Neural progenitor cell (in vitro differentiated cells): ENCODE results near the gene NCKIPSD.

ENCODE experiments used
- EZH2 ChIP-seq: fragments of 200-600 bp; sonication (generic); IDR thresholded peaks from 2 replicates; pipeline ENCODE4 v1.6.1; 2017; ENCODE audit warnings: antibody characterized with exemption, mild to moderate bottlenecking, moderate library complexity
- TF ChIP-seq, protein P1 (sequence below): fragments of 200-600 bp; sonication (generic); IDR thresholded peaks from 2 replicates; pipeline ENCODE4 v1.5.1; 2017; ENCODE audit warnings: antibody characterized with exemption, mild to moderate bottlenecking

GRCh38 chr3:48690846-48691458 is 5.2 kb upstream of the NCKIPSD start:
- TF ChIP-seq, protein P1, sequence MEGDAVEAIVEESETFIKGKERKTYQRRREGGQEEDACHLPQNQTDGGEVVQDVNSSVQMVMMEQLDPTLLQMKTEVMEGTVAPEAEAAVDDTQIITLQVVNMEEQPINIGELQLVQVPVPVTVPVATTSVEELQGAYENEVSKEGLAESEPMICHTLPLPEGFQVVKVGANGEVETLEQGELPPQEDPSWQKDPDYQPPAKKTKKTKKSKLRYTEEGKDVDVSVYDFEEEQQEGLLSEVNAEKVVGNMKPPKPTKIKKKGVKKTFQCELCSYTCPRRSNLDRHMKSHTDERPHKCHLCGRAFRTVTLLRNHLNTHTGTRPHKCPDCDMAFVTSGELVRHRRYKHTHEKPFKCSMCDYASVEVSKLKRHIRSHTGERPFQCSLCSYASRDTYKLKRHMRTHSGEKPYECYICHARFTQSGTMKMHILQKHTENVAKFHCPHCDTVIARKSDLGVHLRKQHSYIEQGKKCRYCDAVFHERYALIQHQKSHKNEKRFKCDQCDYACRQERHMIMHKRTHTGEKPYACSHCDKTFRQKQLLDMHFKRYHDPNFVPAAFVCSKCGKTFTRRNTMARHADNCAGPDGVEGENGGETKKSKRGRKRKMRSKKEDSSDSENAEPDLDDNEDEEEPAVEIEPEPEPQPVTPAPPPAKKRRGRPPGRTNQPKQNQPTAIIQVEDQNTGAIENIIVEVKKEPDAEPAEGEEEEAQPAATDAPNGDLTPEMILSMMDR, result no peak
- no peak for TF ChIP-seq EZH2
